ENCODE data around the gene PGS1. TPM values are rescaled to one million over a fixed set of nuclear protein-coding genes. Genes with fewer than 3 reads are reported as not detected.

The PGS1 gene
- total RNA-seq, 1 donor from 2014 or later = 50.2 TPM

GRCh38 chr17:78449983-78450595 lies 71.6 kb downstream of the PGS1 start:
- no peak overlapping the region for H3K27ac Mint-ChIP-seq (ENCODE audit: unreplicated experiment)
- H3K36me3 Mint-ChIP-seq (ENCODE audit: unreplicated experiment) = no peaks in the 10 kb centered on the region
- H3K4me3 Mint-ChIP-seq (ENCODE audit: unreplicated experiment) = no peak overlapping the region
- H3K9me3 Mint-ChIP-seq (ENCODE audit: unreplicated experiment) = peaks cover 5% of the 10 kb centered on the region
- H3K27me3 Mint-ChIP-seq (ENCODE audit: unreplicated experiment) = no peaks in the 10 kb centered on the region
- DNase-seq = no peak
- TF ChIP-seq CTCF (IDR thresholded peaks at IDR 0.05; ENCODE audit: partially characterized antibody, unreplicated experiment) = no peak
- H3K4me1 Mint-ChIP-seq (ENCODE audit: low read depth, unreplicated experiment) = peaks cover 16% of the 10 kb centered on the region

GRCh38 chr17:78450696-78451345 lies 72.4 kb downstream of the PGS1 start:
- DNase-seq = peak; percentile 59
- no peak overlapping the region for H3K4me3 Mint-ChIP-seq (ENCODE audit: unreplicated experiment)

GRCh38 chr17:78451753-78452152 lies 73.3 kb downstream of the PGS1 start:
- H3K36me3 Mint-ChIP-seq (ENCODE audit: unreplicated experiment) = no peaks in the 10 kb centered on the region
- no peaks in the 10 kb centered on the region for H3K27me3 Mint-ChIP-seq (ENCODE audit: unreplicated experiment)
- H3K4me3 Mint-ChIP-seq (ENCODE audit: unreplicated experiment) = no peak overlapping the region
- TF ChIP-seq CTCF (IDR thresholded peaks at IDR 0.05; ENCODE audit: partially characterized antibody, unreplicated experiment) = no peak
- peaks cover 16% of the 10 kb centered on the region for H3K4me1 Mint-ChIP-seq (ENCODE audit: low read depth, unreplicated experiment)
- no peak for DNase-seq
- H3K9me3 Mint-ChIP-seq (ENCODE audit: unreplicated experiment) = peaks cover 3% of the 10 kb centered on the region
- no peak overlapping the region for H3K27ac Mint-ChIP-seq (ENCODE audit: unreplicated experiment)

More at GRCh38 chr17:78450696-78451345, 72.4 kb downstream of the PGS1 start:
- Mint-ChIP-seq H3K27me3 (ENCODE audit: unreplicated experiment) (no peaks in the 10 kb centered on the region), H3K9me3 (ENCODE audit: unreplicated experiment) (peaks cover 3% of the 10 kb centered on the region), H3K27ac (ENCODE audit: unreplicated experiment) (no peak overlapping the region), H3K4me1 (ENCODE audit: low read depth, unreplicated experiment) (peaks cover 16% of the 10 kb centered on the region), H3K36me3 (ENCODE audit: unreplicated experiment) (no peaks in the 10 kb centered on the region)
- TF ChIP-seq CTCF (IDR thresholded peaks at IDR 0.05; ENCODE audit: partially characterized antibody, unreplicated experiment) = no peak

GRCh38 chr17:78454346-78454745 lies 75.9 kb downstream of the PGS1 start:
- no peaks in the 10 kb centered on the region for H3K27me3 Mint-ChIP-seq (ENCODE audit: unreplicated experiment)
- H3K27ac Mint-ChIP-seq (ENCODE audit: unreplicated experiment) = no peak overlapping the region

More at GRCh38 chr17:78454346-78454745, 75.9 kb downstream of the PGS1 start:
- Mint-ChIP-seq H3K9me3 (ENCODE audit: unreplicated experiment) (peaks cover 3% of the 10 kb centered on the region), H3K4me3 (ENCODE audit: unreplicated experiment) (no peak overlapping the region), H3K4me1 (ENCODE audit: low read depth, unreplicated experiment) (peaks cover 18% of the 10 kb centered on the region), H3K36me3 (ENCODE audit: unreplicated experiment) (no peaks in the 10 kb centered on the region)
- TF ChIP-seq CTCF (IDR thresholded peaks at IDR 0.05; ENCODE audit: partially characterized antibody, unreplicated experiment) = no peak
- DNase-seq = no peak

Measured in glutamatergic neuron (in vitro differentiated cells).